WERI-Rb-1 (cell line): ENCODE measurements around the gene TMSB4X.

Source experiments
- DNase-seq: peaks from one replicate; pipeline ENCODE4 v3.0.0-alpha.2; 2020
- H3K27ac ChIP-seq: fragments of 250-450 bp; sonication (Bioruptor Pico); 2 replicates; pipeline ENCODE4 v1.5.1; 2020; ENCODE audit warnings: mild to moderate bottlenecking, moderate library complexity
- H3K27me3 ChIP-seq: fragments of 250-450 bp; sonication (Bioruptor Pico); 2 replicates; pipeline ENCODE4 v1.5.1; 2021; ENCODE audit warnings: mild to moderate bottlenecking, low read depth, moderate library complexity; ENCODE audit not compliant: insufficient read depth, severe bottlenecking
- H3K36me3 ChIP-seq: fragments of 250-450 bp; sonication (Bioruptor Pico); 2 replicates; pipeline ENCODE4 v1.5.1; 2020; ENCODE audit warnings: mild to moderate bottlenecking, moderate library complexity
- H3K4me3 ChIP-seq: 2 replicates; pipeline ENCODE4 v1.5.1; 2011; ENCODE audit warnings: low read depth, mild to moderate bottlenecking, control low read depth, low read length
- H3K9me3 ChIP-seq: fragments of 250-450 bp; sonication (Bioruptor Pico); 2 replicates; pipeline ENCODE4 v1.5.1; 2021; ENCODE audit warnings: mild to moderate bottlenecking, moderate library complexity; ENCODE audit not compliant: severe bottlenecking
- CTCF ChIP-seq: IDR thresholded peaks from 2 replicates; pipeline ENCODE4 v1.5.1; 2011; ENCODE audit warnings: low read depth, mild to moderate bottlenecking, control low read depth, inconsistent platforms, low read length

TMSB4X gene

GRCh38 chrX:12965131-12965940 is 9.6 kb upstream of the TMSB4X start:
- no peaks in the 10 kb centered on the region for H3K27me3 ChIP-seq
- TF ChIP-seq CTCF, result no peak
- no peaks in the 10 kb centered on the region for H3K9me3 ChIP-seq
- no peak for DNase-seq
- H3K4me3 ChIP-seq, result no peak overlapping the region
- no peaks in the 10 kb centered on the region for H3K36me3 ChIP-seq
- H3K27ac ChIP-seq, result no peak overlapping the region

- no peak overlapping the region for H3K4me3 ChIP-seq
- H3K9me3 ChIP-seq, result no peaks in the 10 kb centered on the region
- no peak for TF ChIP-seq CTCF
- H3K36me3 ChIP-seq, result no peaks in the 10 kb centered on the region
- H3K27me3 ChIP-seq, result no peaks in the 10 kb centered on the region
- no peak overlapping the region for H3K27ac ChIP-seq
- DNase-seq, result no peak
These were observed 8.8 kb upstream of the TMSB4X start for GRCh38 chrX:12966151-12966550.

GRCh38 chrX:12967711-12968465 is 7.0 kb upstream of the TMSB4X start:
- no peak for DNase-seq
- no peak for TF ChIP-seq CTCF
- Histone ChIP-seq H3K36me3 (no peaks in the 10 kb centered on the region), H3K4me3 (no peak overlapping the region), H3K27ac (no peak overlapping the region), H3K9me3 (no peaks in the 10 kb centered on the region), H3K27me3 (no peaks in the 10 kb centered on the region)

- Histone ChIP-seq H3K9me3 (no peaks in the 10 kb centered on the region), H3K4me3 (no peak overlapping the region), H3K36me3 (peaks cover 7% of the 10 kb centered on the region), H3K27me3 (no peaks in the 10 kb centered on the region), H3K27ac (peak overlapping the region; percentile 57)
- TF ChIP-seq CTCF, result peak; percentile 55
- peak; percentile 45 for DNase-seq
These were observed 4.2 kb upstream of the TMSB4X start for GRCh38 chrX:12970691-12971202.

- Histone ChIP-seq H3K27ac (peak overlapping the region; percentile 57), H3K9me3 (no peaks in the 10 kb centered on the region), H3K27me3 (no peaks in the 10 kb centered on the region), H3K4me3 (no peak overlapping the region), H3K36me3 (peaks cover 14% of the 10 kb centered on the region)
- DNase-seq, result no peak
- no peak for TF ChIP-seq CTCF
These were observed 3.5 kb upstream of the TMSB4X start for GRCh38 chrX:12971282-12972003.
